GM12873 (cell line): ENCODE results near the gene GOPC.

ENCODE experiments used
- TF ChIP-seq, protein P1 (sequence below): IDR thresholded peaks from 2 replicates; pipeline ENCODE4 v1.5.1; 2012; ENCODE audit warnings: low read depth, mild to moderate bottlenecking, moderate library complexity, low read length, control low read depth; ENCODE audit not compliant: insufficient read depth; ENCODE audit errors: missing control alignments

The GOPC gene

DNA sequence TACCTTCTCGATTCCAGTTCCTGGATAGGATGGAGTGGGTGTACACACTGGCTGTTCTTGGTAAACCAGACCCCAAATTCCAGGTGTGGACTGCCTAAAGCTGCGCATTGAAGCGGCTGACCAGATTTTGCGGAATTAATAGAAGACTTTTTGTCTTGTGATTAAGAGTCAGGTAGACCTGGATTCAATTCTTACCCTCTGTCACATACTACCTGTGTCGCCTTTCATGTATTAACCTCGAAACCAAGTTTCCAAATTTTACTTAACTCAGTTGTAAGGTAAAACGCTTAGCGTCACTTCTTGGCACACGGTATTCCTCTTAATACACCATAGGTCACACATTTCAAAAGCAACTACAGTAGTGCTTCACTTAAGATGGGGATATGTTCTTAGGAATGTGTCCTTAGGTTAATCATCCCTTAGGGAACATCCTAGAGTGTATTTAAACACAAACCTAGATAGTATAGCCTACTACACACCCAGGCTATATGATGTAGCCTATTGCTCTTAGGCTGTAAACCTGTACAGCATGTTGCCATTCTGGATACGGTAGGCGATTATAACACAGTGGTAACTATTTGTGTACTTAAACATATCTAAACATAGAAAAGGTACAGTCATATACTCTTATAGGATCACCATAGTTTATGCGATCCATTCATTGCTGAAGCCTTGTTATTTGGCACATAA, 733 bp upstream of the GOPC start:
- TF ChIP-seq, protein P1, sequence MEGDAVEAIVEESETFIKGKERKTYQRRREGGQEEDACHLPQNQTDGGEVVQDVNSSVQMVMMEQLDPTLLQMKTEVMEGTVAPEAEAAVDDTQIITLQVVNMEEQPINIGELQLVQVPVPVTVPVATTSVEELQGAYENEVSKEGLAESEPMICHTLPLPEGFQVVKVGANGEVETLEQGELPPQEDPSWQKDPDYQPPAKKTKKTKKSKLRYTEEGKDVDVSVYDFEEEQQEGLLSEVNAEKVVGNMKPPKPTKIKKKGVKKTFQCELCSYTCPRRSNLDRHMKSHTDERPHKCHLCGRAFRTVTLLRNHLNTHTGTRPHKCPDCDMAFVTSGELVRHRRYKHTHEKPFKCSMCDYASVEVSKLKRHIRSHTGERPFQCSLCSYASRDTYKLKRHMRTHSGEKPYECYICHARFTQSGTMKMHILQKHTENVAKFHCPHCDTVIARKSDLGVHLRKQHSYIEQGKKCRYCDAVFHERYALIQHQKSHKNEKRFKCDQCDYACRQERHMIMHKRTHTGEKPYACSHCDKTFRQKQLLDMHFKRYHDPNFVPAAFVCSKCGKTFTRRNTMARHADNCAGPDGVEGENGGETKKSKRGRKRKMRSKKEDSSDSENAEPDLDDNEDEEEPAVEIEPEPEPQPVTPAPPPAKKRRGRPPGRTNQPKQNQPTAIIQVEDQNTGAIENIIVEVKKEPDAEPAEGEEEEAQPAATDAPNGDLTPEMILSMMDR: no peak

DNA sequence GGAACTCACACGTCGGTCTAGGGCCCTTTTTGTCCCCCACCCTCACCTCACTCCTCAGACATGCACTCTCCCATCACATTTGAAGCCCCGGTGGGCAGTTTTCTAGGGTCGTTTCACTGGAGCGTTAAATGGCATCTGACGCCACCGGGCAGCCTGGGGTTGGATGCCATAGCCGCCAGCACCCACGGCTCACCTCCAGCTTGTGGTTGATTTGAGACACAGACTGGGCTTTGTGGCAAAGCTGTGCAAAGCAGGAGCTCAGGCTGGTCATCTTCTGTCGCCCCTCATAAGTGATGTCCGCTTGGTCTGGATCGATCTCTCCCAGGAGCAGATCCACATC, 530 bp downstream of the GOPC start:
- TF ChIP-seq, protein P1: no peak

DNA sequence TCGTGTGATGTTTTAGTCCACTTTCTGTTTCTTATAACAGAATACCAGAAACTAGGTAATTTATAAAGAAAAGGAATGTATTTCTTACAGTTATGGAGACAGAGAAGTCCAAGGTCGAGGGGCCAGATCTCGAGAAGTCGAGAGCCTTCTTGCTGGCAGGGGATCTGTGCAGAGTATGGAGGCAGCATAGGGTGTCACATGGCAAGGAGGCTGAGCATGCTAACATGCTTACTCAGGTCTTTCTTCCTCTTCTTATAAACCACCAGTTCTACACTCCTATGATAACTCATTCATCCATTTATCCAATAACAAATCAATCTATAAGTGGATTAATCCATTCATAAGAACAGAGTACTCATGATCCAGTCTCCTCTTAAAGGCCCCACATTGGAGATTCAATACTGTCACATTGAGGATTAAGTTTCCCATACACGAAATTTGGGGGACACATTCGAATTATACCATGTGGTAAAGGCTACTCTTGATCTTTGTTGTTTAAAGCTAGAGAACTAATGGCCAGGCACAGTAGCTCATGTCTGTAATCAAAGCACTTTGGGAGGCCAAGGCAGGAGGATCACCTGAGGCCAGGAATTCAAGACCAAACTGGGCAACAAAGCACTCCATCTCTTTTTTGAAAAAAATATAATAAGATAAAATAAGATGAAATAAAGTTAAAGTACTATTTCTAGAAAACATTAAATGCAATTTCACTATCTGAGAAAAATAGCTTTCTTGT, 2.1 kb downstream of the GOPC start:
- TF ChIP-seq, protein P1: no peak

DNA sequence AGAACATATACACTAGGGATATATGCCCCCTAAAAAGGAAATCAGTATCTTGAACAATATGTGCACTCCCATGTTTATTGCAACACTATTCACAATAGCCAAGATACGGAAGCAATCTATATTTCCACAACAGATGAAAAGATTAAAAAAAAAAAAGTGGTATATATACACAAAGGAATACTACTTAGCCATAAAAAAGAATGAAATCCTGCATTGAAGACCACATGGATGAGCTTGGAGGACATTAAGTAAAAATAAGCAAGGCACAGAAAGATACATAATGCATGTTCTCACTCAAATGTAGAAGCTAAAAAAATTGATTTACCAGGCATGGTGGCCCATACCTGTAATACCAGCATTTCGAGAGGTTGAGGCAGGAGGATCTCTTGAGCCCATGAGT, 4.6 kb downstream of the GOPC start:
- TF ChIP-seq, protein P1: no peak

DNA sequence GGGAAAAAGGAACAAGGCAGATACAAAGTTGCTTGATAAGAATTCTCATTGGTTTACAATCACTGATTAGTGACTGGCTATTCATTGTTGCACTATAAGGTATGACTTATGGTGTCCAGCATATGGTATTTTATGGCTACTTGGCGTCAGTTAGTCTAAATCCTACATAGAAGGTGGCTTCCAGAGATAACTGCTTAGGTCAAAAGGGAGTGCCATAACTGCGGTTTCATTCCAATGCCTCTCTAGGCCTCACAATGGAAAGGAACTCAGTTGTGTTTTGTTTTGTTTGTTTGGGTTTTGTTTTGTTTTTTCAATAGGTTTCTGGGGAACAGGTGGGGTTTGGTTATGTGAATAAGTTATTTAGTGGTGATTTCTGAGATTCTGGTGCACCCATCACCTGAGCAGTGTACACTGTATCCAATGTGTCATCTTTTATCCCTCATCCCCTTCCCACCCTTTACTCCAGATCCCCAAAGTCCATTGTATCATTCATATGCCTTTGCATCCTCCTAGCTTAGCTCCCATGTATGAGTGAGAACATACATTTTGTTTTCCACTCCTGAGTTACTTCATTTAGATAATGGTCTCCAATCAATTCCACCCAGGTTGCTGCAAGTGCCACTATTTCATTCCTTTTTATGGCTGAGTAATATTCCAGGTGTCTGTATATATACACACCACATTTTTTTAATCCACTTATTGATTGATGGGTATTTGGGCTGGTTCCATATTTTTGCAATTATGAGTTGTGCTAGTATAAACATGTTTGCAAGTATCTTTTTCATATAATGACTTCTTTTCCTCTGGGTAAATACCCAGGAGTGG, 7.0 kb downstream of the GOPC start:
- TF ChIP-seq, protein P1: no peak

DNA sequence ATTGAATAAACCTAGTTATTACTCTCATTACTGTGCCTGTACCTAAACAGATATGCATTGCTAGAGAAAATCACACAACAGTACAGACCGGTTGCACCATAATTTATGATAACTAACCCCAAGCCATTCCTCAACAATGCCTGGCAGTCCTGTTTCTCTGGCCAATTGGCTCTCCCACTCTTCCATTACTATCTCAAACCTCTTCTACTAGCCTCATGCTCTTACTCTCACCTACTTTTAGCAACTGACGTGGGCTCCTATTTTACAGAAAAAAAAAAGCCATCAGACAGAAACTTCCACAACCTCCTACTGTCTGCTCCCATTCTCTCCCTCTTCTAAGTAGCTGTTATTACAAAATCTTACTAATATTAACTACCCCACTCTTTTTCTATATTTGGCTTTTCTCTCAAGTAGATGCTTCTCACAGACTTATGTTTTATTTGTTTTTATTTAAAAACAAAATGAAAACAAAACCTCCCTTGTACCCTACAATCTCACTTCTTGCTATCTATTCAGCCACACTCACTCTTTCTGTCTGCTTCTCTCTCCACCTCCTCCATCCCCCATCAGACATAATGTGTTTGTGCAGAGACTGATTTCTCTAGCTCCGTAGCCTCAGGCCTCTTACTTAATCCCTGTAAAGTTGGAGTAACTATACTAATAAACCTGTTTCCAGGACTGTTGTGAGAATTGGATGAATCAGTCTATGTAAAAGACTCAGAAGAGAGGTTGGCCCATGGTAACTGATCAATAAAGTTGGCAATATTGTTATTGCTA, 9.1 kb downstream of the GOPC start:
- TF ChIP-seq, protein P1: no peak
